HG03095 (cell line): Measurements from ENCODE around the gene STPG3.

Source experiments
- ATAC-seq: cut with Tn5 transposase; IDR thresholded peaks from one replicate; pipeline ENCODE4 v1.9.1; 2021; ENCODE audit warnings: moderate library complexity; ENCODE audit not compliant: unreplicated experiment

Gene STPG3

DNA sequence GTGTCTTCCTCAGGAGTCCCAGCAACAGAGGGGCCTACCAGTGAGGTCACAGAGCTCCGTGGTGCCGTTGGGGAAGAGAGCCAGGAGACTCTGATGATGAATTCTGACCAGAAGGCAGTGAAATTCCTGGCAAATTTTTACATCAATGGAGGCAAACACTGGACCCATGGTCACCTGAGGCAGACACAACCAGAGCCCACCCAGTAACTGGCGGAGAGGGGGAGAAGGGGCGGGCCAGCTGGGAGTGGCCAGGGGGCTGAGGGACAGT lies at the start of gene STPG3:
Gene STPG3 (plus strand): TSS at position 93 of the 268 bp plus-strand sequence. CDS start 1 bp downstream, at position 94.
- ATAC-seq = no peak

DNA sequence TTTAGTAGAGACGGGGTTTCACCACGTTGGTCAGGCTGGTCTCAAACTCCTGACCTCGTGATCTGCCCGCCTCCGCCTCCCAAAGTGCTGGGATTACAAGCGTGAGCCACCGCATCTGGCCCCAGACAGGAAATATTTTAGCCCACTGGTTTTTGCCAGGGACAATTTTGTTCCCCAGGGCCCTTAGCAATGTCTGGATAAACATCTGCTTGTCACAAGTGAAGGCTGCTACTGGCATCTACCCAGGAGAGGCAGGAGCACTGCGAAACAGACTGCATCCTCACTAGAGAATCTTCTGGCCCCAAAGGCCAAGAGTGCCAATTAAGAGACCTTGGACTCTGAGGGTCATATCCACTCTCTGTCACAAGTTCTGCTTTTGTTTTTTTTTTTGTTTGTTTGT lies 48.1 kb upstream of the STPG3 start:
- ATAC-seq = no peak

GRCh38 chr9:137204731-137205125 lies 46.4 kb upstream of the STPG3 start:
- no peak for ATAC-seq

DNA sequence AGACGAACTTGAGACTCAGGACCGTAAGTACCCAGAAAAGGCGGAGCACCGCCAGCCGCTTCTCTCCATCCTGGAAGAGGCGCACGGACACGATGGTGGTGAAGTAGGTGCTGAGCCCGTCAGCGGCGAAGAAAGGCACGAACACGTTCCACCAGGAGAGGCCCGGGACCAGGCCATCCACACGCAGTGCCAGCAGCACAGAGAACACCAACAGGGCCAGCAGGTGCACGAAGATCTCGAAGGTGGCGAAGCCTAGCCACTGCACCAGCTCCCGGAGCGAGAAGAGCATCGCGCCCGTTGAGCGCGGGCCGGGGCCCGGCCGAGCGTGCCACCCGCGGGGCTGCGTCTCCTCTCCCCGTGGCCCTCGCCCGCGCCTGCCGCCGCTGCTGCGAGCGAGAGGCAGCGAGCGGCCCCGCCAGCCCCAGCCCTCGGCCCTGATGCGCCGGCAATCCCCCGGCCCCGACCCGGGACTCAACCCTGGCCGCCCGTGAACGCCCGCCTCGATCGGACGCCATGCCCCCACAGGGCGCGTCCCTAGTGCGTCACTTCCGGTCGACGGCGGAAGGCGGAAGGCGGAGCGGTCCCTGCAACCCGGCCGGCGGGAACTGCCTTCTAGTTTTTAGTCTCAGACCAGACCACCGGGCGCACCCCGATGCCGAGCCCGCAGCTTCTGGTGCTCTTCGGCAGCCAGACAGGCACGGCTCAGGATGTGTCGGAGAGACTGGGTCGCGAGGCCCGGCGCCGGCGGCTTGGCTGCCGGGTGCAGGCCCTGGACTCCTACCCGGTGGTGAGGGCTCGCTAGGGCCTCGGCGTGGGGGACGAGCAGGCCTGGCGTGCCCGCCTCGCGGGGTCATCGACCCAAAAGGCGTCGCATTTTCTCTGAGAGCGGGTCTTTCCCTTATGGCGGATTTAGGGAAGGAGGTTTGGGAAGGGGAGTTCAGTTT lies 45.7 kb upstream of the STPG3 start, which contains the start of the genes NDOR1 and TMEM203:
Gene NDOR1 (plus strand): TSS at position 575 of the 944 bp plus-strand sequence. CDS start 78 bp downstream, at position 653.
Gene TMEM203 (minus strand): TSS at position 523 of the 944 bp plus-strand sequence. CDS start 234 bp downstream, at position 289.
- no peak for ATAC-seq

- ATAC-seq = no peak
Measured at GRCh38 chr9:137206602-137207001, 44.5 kb upstream of the STPG3 start.

- ATAC-seq = no peak
Measured at GRCh38 chr9:137211532-137211931, 39.6 kb upstream of the STPG3 start.

DNA sequence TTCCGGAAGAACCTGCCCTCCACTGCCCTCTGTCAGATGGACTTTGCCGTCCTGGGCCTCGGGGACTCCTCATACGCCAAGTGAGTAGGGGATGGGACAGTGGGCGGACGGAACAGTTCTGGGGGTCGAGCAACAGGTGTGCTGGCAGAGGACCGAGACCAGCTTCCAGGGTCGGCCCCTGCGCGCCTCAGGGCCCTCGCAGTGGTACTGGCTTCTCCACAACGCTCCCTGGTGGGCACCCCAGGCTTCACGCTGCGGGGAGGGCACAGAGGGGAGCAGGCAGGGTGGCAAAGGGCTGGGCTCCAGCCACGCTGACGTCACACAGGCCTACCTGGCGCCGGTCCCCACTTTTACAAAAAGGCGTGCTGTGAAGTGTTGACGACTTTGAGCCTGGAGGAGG lies 38.6 kb upstream of the STPG3 start:
- no peak for ATAC-seq

- ATAC-seq = no peak
Measured at GRCh38 chr9:137213160-137214060, 37.7 kb upstream of the STPG3 start.

DNA sequence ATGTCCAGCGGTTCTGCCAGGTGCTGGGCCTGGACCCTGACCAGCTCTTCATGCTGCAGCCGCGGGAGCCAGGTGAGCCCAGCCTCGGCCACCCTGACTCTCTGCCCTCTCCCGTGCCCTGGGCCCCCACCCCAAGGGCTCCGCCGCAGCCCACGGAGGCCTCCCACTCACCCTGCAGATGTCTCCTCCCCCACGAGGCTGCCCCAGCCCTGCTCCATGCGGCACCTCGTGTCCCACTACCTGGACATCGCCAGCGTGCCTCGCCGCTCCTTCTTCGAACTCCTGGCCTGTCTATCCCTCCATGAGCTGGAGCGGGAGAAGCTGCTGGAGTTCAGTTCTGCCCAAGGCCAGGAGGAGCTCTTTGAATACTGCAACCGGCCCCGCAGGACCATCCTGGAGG lies 36.5 kb upstream of the STPG3 start:
- no peak for ATAC-seq

- no peak for ATAC-seq
Measured at GRCh38 chr9:137215196-137215986, 35.7 kb upstream of the STPG3 start.

GRCh38 chr9:137216188-137216965 lies 34.7 kb upstream of the STPG3 start:
- no peak for ATAC-seq

- ATAC-seq = no peak
Measured at GRCh38 chr9:137217276-137218211, 33.5 kb upstream of the STPG3 start.

DNA sequence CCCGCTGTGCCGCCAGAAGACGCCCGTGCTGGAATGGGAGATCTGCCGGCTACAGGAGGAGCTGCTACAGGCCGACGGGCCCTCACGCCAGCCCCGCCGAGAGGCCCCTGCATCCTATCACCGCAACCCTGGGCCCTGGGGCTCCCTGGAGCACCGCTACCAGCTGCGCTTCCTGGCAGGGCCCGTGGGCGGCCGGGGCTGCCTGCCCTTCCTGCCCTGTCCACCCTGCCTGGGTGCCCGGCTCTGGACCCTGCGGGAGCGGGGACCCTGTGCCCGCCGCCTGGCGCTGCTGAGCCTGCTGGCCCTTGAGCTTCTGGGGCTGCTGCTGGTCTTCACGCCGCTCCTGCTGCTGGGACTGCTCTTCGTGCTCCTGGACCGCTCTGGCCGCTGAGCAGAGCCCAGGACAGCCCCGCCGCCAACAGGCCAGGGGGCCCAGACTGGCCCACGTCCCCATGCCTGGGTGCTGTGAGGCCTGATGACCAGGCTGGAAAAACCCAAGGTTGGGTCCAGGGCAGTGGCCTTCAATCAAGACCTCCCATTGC lies 32.8 kb upstream of the STPG3 start:
- ATAC-seq = no peak

- no peak for ATAC-seq
Measured at GRCh38 chr9:137218754-137219271, 32.3 kb upstream of the STPG3 start.

- ATAC-seq = no peak
Measured at GRCh38 chr9:137219757-137220316, 31.2 kb upstream of the STPG3 start.

DNA sequence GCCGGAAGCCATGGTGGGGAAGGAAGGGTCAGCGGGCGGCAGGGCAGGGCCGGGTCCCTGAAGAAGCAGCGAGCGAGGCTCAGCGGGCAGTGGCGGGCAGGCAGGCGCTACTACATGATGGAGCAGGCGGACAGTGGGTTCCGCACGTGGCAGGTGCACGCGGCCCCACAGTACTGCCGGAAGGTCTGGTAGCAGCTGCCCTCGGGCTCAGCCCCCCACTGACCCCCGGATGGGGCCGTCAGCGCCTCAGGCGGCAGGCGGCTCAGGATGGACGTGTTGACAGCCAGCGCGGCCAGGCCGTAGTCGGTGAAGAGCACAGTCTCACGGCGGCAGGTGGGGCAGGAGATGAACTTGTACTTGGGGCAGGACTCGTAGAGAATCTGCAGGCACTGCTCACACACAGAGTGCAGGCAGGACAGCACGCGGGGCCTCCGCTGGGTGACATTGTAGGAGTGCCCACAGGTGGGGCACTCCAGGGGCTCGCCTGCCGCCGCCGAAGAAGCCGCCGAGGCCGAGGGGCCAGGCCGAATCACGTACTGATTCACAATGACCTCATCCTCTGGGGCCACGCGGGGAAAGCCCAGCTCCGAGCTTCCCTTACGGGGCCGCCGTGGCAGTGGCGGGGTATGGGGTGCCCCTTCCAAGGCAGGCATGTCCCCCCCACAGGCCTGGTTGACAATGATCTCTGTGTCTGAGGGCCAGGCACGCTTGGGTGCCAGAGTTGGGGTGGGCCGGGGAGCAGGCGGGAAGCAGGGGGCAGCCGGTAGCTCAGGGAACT lies 30.6 kb upstream of the STPG3 start:
- no peak for ATAC-seq

DNA sequence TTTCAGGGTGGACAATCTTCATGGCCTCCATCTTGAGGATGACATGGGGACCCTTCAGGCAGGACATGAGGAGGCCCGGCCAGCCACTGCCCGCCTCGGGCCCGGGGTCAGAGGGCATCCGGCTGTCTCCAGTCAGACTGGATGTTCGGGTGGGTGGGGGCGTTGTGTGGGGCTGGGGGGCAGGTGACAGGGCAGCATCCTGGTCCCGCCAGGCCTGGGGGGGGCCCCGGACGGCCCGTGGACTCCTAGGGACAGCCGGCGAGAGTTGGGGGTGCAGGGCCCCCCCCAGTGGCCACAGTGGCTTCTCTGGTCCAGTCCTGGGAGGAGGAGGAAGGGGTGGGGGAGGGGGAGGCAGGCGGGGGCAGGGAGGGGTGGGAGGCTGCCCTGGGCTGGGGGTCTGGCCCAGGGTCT lies 30.0 kb upstream of the STPG3 start:
- no peak for ATAC-seq
